SK-N-SH (cell line): ENCODE data around the gene TTC28. TPM values are rescaled to one million over a fixed set of nuclear protein-coding genes. Genes with fewer than 3 reads are reported as not detected.

ENCODE experiments used
- CTCF ChIA-PET: fragments of 300-600, 350-600 bp; formaldehyde crosslinking; extraction: SDS; loops from one replicate; lab custom pipeline; 2021; lab: Yijun Ruan, JAX
- POLR2A ChIA-PET: fragments of 350-600 bp; sonication (Branson Sonifier 250); formaldehyde crosslinking; extraction: SDS; loops from one replicate; lab custom pipeline; 2020; ENCODE audit warnings: antibody characterized with exemption, inconsistent platforms; lab: Yijun Ruan, JAX
- DNase-seq: peaks from one replicate; pipeline ENCODE4 v3.0.0; 2012
- H2AFZ ChIP-seq: fragments of 200-600 bp; sonication (generic); 2 replicates; pipeline ENCODE4 v1.8.1; 2016; ENCODE audit warnings: antibody characterized with exemption, mild to moderate bottlenecking, low read depth
- H3F3A ChIP-seq: fragments of 200-600 bp; sonication (generic); replicated peaks from 2 replicates; pipeline ENCODE3; 2016; ENCODE audit warnings: antibody characterized with exemption, mild to moderate bottlenecking; ENCODE audit not compliant: insufficient read depth
- H3K27ac ChIP-seq, 2 experiments: fragments of 200-500 bp in 1 of 2; fragments of 200-600 bp in 1 of 2; sonication (Bioruptor generic) in 1 of 2; sonication (generic), shearing (Covaris generic) in 1 of 2; 2 replicates each; pipeline versions ENCODE4 v1.5.1 to v1.6.1; 2014 to 2016; ENCODE audit warnings: low read depth in 2 of 2, inconsistent platforms in 1 of 2, low read length in 1 of 2, mild to moderate bottlenecking in 1 of 2, mixed read lengths in 1 of 2
- H3K27me3 ChIP-seq: fragments of 200-600 bp; sonication (generic), shearing (Covaris generic); 2 replicates; pipeline ENCODE4 v1.6.1; 2016; ENCODE audit warnings: mixed run types; ENCODE audit not compliant: insufficient read depth
- H3K36me3 ChIP-seq, 2 experiments: fragments of 200-500 bp in 1 of 2; fragments of 200-600 bp in 1 of 2; sonication (Bioruptor generic) in 1 of 2; sonication (generic) in 1 of 2; replicated peaks in 1 of 2; 2 replicates each; pipeline versions ENCODE3 to v1.5.1; 2014 to 2016; ENCODE audit warnings: low read length in 1 of 2, mild to moderate bottlenecking in 1 of 2; ENCODE audit not compliant: insufficient read depth in 2 of 2, control insufficient read depth in 1 of 2
- H3K4me1 ChIP-seq, 2 experiments: fragments of 200-500 bp in 1 of 2; fragments of 200-600 bp in 1 of 2; sonication (Bioruptor generic) in 1 of 2; sonication (generic), shearing (Covaris generic) in 1 of 2; 2 replicates each; pipeline versions ENCODE4 v1.5.1 to v1.6.1; 2014 to 2016; ENCODE audit warnings: low read depth in 1 of 2, low read length in 1 of 2, mixed run types in 1 of 2; ENCODE audit not compliant: insufficient read depth in 2 of 2, control insufficient read depth in 1 of 2
- H3K4me2 ChIP-seq: fragments of 200-600 bp; sonication (generic), shearing (Covaris generic); 2 replicates; pipeline ENCODE4 v1.6.1; 2017; ENCODE audit warnings: mixed run types
- H3K4me3 ChIP-seq, 2 experiments: fragments of 200-500 bp in 1 of 2; fragments of 200-600 bp in 1 of 2; sonication (Bioruptor generic) in 1 of 2; sonication (generic), shearing (Covaris generic) in 1 of 2; 2 replicates each; pipeline versions ENCODE4 v1.5.1 to v1.8.1; 2014 to 2016; ENCODE audit warnings: low read depth in 2 of 2, inconsistent platforms in 1 of 2, low read length in 1 of 2, mild to moderate bottlenecking in 1 of 2, mixed read lengths in 1 of 2, moderate library complexity in 1 of 2
- H3K79me2 ChIP-seq: fragments of 200-600 bp; sonication (generic); 2 replicates; pipeline ENCODE4 v1.8.1; 2017; ENCODE audit warnings: mild to moderate bottlenecking; ENCODE audit not compliant: insufficient read depth
- H3K9ac ChIP-seq: fragments of 200-600 bp; sonication (generic); 2 replicates; pipeline ENCODE4 v1.6.1; 2017; ENCODE audit warnings: mixed run types
- H3K9me2 ChIP-seq: fragments of 200-600 bp; sonication (generic); 2 replicates; pipeline ENCODE4 v1.6.1; 2017; ENCODE audit warnings: mixed run types
- H3K9me3 ChIP-seq: fragments of 200-600 bp; sonication (generic); 2 replicates; pipeline ENCODE4 v1.6.1; 2017; ENCODE audit warnings: mixed run types, mild to moderate bottlenecking, moderate library complexity
- H4K20me1 ChIP-seq: fragments of 200-600 bp; sonication (generic); 2 replicates; pipeline ENCODE4 v1.6.1; 2017; ENCODE audit warnings: mild to moderate bottlenecking, mixed run types; ENCODE audit not compliant: insufficient read depth
- CHD2 ChIP-seq: fragments of 150-350 bp; IDR thresholded peaks from 2 replicates; pipeline ENCODE4 v1.6.1; 2018; ENCODE audit warnings: low read length; ENCODE audit not compliant: partially characterized antibody
- CTCF ChIP-seq: fragments of 200-600 bp; sonication (generic); IDR thresholded peaks from 2 replicates; pipeline ENCODE4 v1.6.1; 2017; ENCODE audit warnings: antibody characterized with exemption, mild to moderate bottlenecking, moderate library complexity
- EP300 ChIP-seq, 2 experiments: IDR thresholded peaks; 2 replicates each; pipeline versions ENCODE4 v1.4.0 to v1.6.1; 2012; ENCODE audit warnings: borderline replicate concordance in 1 of 2, low read depth in 1 of 2, low read length in 1 of 2
- EZH2phosphoT487 ChIP-seq: fragments of 200-600 bp; sonication (generic); IDR thresholded peaks from 2 replicates; pipeline ENCODE4 v1.6.1; 2017; ENCODE audit warnings: low read depth, mixed run types, mild to moderate bottlenecking, antibody characterized with exemption, moderate library complexity, borderline replicate concordance
- FOSL2 ChIP-seq: IDR thresholded peaks from 2 replicates; pipeline ENCODE4 v1.4.0; 2012; ENCODE audit warnings: low read depth, mild to moderate bottlenecking, moderate library complexity, borderline replicate concordance
- MEF2A ChIP-seq: IDR thresholded peaks from 2 replicates; pipeline ENCODE4 v1.4.0; 2012; ENCODE audit warnings: low read depth, borderline replicate concordance
- NFIC ChIP-seq: IDR thresholded peaks from 2 replicates; pipeline ENCODE4 v1.4.0; 2012; ENCODE audit warnings: borderline replicate concordance
- NRF1 ChIP-seq: IDR thresholded peaks from 2 replicates; pipeline ENCODE4 v1.6.1; 2012; ENCODE audit warnings: low read depth, mild to moderate bottlenecking, low read length
- PBX3 ChIP-seq: IDR thresholded peaks from 2 replicates; pipeline ENCODE4; 2012
- RCOR1 ChIP-seq: fragments of 150-350 bp; IDR thresholded peaks from 2 replicates; pipeline ENCODE4 v1.6.1; 2017; ENCODE audit warnings: antibody characterized with exemption, low read length
- SIN3A ChIP-seq: IDR thresholded peaks from 2 replicates; pipeline ENCODE4 v1.6.1; 2012; ENCODE audit warnings: low read depth, mild to moderate bottlenecking, low read length, moderate library complexity, borderline replicate concordance
- TCF12 ChIP-seq: IDR thresholded peaks from 2 replicates; pipeline ENCODE4 v1.4.0; 2012
- YY1 ChIP-seq: IDR thresholded peaks from 2 replicates; pipeline ENCODE4 v1.4.0; 2012; ENCODE audit warnings: low read depth, mild to moderate bottlenecking
- WGBS: methylation state at CpG from one replicate; pipeline ENCODE4 v1.1.6; 2017; ENCODE audit warnings: low lambda C conversion rate; 5-methylcytosine and 5-hydroxymethylcytosine counted together
- polyA plus RNA-seq, 3 experiments: library from polyadenylated mRNA; depleted of rRNA; stranded (reverse); fragments of >200 nt; gene quantifications; 2 replicates each; pipeline ENCODE4 v1.2.3, GENCODE V29; 2012
- TF ChIP-seq, protein P1 (sequence below): IDR thresholded peaks from 2 replicates; pipeline ENCODE4 v1.4.0; 2012; ENCODE audit warnings: low read depth, borderline replicate concordance
- TF ChIP-seq, protein P2 (sequence below): IDR thresholded peaks from 2 replicates; pipeline ENCODE4 v1.4.0; 2012; ENCODE audit warnings: low read depth

The TTC28 gene
- polyA plus RNA-seq, 1 of the 3 experiments (the other 2 are of a cell fraction): 5.9 TPM

DNA sequence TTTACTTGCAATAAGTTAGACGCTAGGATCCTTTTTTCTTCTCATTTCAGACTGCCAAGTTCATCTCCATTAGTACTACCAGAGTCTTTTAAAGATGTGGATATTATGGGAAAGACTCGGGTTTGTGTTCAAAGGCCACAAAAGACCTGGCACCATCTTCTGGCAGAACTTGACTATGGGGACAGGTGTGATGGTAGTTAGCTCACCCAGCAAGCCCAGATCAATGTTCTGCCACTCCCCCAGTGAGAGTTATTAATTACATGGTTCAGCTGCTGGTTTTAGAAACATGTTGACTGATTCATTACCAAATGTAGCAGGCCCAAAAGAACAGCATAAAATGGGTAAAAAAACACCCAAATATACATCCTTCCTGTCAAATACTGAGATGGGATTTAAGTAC, 427.1 kb downstream of the TTC28 start:
- DNase-seq: no peak
- H3F3A ChIP-seq: no peaks in the 10 kb centered on the region
- no peak overlapping the region for H3K9ac ChIP-seq
- whole genome bisulfite sequencing: 100% methylated on average over 2 of the region's 2 CpGs
- H3K4me1 ChIP-seq: peaks cover 11 to 20% of the 10 kb centered on the region in 2 experiments; a peak in 3 of 4 replicates
- H3K4me3 ChIP-seq: no peak overlapping the region
- no peaks in the 10 kb centered on the region for H3K9me2 ChIP-seq
- CTCF ChIA-PET: interaction anchor here (0.5 to 2.6 kb wide), 20 partner anchors 9 to 577 kb away, joined by 3 to 14 read pairs (median 4); no protein-coding TSS in a partner anchor
- H2AFZ ChIP-seq: no peak overlapping the region
- no peak overlapping the region for H3K27ac ChIP-seq
- H3K27me3 ChIP-seq: no peaks in the 10 kb centered on the region
- POLR2A ChIA-PET: no interaction called here
- no peaks in the 10 kb centered on the region for H3K36me3 ChIP-seq
- H3K4me2 ChIP-seq: no peak overlapping the region
- TF ChIP-seq TCF12 (no peak), PBX3 (no peak), EP300 (IDR thresholded peaks at IDR 0.05; ENCODE audit: borderline replicate concordance in 1 of 2, low read depth in 1 of 2, low read length in 1 of 2) (no peak), CTCF (no peak), EZH2phosphoT487 (no peak), YY1 (no peak), MEF2A (no peak)
- TF ChIP-seq, protein P1, sequence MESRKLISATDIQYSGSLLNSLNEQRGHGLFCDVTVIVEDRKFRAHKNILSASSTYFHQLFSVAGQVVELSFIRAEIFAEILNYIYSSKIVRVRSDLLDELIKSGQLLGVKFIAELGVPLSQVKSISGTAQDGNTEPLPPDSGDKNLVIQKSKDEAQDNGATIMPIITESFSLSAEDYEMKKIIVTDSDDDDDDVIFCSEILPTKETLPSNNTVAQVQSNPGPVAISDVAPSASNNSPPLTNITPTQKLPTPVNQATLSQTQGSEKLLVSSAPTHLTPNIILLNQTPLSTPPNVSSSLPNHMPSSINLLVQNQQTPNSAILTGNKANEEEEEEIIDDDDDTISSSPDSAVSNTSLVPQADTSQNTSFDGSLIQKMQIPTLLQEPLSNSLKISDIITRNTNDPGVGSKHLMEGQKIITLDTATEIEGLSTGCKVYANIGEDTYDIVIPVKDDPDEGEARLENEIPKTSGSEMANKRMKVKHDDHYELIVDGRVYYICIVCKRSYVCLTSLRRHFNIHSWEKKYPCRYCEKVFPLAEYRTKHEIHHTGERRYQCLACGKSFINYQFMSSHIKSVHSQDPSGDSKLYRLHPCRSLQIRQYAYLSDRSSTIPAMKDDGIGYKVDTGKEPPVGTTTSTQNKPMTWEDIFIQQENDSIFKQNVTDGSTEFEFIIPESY: no peak
- TF ChIP-seq, protein P2, sequence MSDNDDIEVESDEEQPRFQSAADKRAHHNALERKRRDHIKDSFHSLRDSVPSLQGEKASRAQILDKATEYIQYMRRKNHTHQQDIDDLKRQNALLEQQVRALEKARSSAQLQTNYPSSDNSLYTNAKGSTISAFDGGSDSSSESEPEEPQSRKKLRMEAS: no peak
- TF ChIP-seq, all 33 proteins: peak for 0
- Histone ChIP-seq H3K9me3 (no peaks in the 10 kb centered on the region), H3K79me2 (no peaks in the 10 kb centered on the region), H4K20me1 (no peaks in the 10 kb centered on the region)

- Histone ChIP-seq H3K27ac (peak overlapping the region; percentile 11 to 88; a peak in 2 of 4 replicates), H3K9ac (no peak overlapping the region), H3K9me3 (no peaks in the 10 kb centered on the region), H2AFZ (no peak overlapping the region), H3K9me2 (no peaks in the 10 kb centered on the region), H4K20me1 (no peaks in the 10 kb centered on the region), H3K36me3 (no peaks in the 10 kb centered on the region), H3K27me3 (no peaks in the 10 kb centered on the region), H3F3A (no peaks in the 10 kb centered on the region), H3K4me3 (no peak overlapping the region), H3K4me2 (no peak overlapping the region), H3K79me2 (no peaks in the 10 kb centered on the region), H3K4me1 (peaks cover 22 to 36% of the 10 kb centered on the region in 2 experiments; a peak in 3 of 4 replicates)
- ChIA-PET CTCF (interaction anchor here (0.6 to 1.4 kb wide), 7 partner anchors 8 to 231 kb away, joined by 3 to 5 read pairs (median 3); no protein-coding TSS in a partner anchor), POLR2A (no interaction called here)
- no peak for DNase-seq
- 94% methylated on average over 2 of the region's 2 CpGs for WGBS
- TF ChIP-seq NRF1 (no peak), NFIC (no peak), RCOR1 (no peak), CHD2 (no peak), TCF12 (no peak), FOSL2 (no peak), EZH2phosphoT487 (no peak), CTCF (no peak), SIN3A (no peak), PBX3 (no peak), YY1 (no peak)
Measured at GRCh38 chr22:28250036-28250695, 429.5 kb downstream of the TTC28 start.
